Suppressor macrophage (primary cell): ENCODE data around the gene ZC3H13.

Experiments
- DNase-seq, 4 experiments: peaks; one replicate each; pipeline ENCODE4 v3.0.0-alpha.2; 2020 to 2022
- total RNA-seq, 17 experiments: gene quantifications; one replicate each; lab custom pipeline; 2026; ENCODE audit warnings: mixed read lengths in 6 of 17, inconsistent platforms in 3 of 17; lab: John Stamatoyannopoulos, UW

The ZC3H13 gene, protein sequence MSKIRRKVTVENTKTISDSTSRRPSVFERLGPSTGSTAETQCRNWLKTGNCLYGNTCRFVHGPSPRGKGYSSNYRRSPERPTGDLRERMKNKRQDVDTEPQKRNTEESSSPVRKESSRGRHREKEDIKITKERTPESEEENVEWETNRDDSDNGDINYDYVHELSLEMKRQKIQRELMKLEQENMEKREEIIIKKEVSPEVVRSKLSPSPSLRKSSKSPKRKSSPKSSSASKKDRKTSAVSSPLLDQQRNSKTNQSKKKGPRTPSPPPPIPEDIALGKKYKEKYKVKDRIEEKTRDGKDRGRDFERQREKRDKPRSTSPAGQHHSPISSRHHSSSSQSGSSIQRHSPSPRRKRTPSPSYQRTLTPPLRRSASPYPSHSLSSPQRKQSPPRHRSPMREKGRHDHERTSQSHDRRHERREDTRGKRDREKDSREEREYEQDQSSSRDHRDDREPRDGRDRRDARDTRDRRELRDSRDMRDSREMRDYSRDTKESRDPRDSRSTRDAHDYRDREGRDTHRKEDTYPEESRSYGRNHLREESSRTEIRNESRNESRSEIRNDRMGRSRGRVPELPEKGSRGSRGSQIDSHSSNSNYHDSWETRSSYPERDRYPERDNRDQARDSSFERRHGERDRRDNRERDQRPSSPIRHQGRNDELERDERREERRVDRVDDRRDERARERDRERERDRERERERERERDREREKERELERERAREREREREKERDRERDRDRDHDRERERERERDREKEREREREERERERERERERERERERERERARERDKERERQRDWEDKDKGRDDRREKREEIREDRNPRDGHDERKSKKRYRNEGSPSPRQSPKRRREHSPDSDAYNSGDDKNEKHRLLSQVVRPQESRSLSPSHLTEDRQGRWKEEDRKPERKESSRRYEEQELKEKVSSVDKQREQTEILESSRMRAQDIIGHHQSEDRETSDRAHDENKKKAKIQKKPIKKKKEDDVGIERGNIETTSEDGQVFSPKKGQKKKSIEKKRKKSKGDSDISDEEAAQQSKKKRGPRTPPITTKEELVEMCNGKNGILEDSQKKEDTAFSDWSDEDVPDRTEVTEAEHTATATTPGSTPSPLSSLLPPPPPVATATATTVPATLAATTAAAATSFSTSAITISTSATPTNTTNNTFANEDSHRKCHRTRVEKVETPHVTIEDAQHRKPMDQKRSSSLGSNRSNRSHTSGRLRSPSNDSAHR (N-terminal part only)
- total RNA-seq = 18.1 to 109 (median 67.8) reads per million in 17 experiments

- peak; percentile 95 to 98 (median 96) for DNase-seq
These were observed at the start of gene ZC3H13 for GRCh38 chr13:46052319-46053161. ZC3H13 (minus strand) TSS chr13:46052746; CDS start chr13:46045507, 7,239 bp downstream.

- DNase-seq = no peak
These were observed 49.7 kb upstream of the ZC3H13 start for GRCh38 chr13:46102255-46102605.

DNA sequence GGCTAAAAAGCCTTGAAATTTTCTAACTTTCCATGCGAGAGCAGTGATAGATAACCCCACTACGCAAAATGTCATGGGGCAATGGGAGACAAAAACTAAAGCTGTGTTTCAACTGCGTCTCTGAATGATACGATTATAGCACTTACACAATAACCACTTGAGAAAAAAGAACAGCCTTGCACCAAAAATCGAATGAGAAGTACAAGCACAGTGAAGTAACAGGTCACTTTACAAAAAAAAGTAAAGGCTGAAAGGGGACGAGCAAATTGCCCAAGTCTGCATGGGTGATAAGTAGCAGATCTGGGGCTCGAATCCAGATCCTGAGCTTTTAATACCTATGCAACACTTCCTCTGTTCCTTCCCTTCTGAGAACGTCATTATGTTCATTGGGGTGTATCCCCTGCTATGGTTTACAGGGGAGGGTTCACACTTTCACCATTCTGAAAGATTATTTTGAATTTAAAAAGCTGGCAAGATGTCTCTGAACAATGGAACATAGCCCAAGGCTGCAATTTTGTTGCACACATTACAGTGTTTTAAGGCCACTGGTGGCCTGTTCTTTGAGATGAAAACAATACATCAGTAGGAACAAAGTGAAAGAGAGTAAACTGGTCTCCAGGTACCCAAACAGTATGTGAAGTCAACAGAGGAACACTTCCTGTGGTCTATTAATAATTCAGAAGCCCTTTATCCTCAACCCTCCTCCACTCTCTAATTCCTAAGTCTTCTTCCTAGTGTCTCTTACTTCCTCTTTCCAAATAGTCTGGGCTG is 49.1 kb upstream of the ZC3H13 start:
- peak; percentile 30 to 73 (median 62) for DNase-seq

- DNase-seq = no peak
These were observed 48.5 kb upstream of the ZC3H13 start for GRCh38 chr13:46101002-46101401.

DNA sequence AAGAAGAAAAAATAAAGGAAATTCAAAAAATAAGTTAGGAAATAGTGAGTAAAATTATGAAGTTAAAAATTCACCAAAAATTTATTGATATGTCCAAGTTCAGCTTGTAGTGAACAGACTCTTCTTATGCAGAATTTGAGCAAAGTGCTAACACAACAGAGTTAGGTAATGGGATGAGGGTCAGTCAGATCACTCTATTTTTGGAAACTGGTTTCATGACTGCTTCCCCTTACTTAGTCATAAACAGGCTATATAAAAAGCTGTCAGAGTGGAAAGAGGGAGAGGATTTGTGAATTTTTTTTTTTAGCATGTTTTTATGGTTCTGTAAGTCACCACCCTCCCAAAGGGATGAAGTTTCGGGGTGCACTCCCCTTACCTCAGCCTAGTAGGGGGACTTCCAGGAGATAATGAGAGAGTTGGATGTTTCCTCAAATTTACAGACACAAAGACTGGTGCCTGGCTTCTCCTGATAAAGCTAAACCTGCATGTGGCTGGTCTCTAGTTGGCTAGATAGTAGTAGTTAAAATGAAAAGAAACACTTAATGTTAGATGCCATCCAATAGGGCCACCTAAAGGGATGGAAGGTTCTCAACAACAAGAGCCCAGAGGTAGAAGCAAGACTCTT is 47.8 kb upstream of the ZC3H13 start:
- DNase-seq = peak; percentile 53 to 84 (median 72)

DNA sequence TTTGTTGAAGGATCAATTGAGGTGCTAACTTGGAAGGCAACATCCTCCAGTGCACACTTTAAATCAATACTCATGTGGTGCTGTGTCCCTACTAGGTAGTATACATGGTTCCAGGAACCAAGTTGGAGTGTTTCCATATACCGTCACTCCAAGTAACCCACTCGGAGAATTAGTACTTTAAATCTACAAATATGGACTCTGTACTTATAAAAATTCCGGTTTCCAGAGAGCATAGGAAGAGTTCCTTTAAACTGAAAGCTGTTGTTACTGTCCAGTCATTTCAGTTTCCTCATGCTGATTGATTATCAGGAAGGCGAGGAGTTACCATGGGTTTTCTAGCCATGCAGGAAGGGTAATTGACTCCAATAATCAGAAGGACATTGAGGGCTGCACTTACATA is 45.1 kb upstream of the ZC3H13 start:
- DNase-seq = no peak

- no peak for DNase-seq
These were observed 44.5 kb upstream of the ZC3H13 start for GRCh38 chr13:46097015-46097414.

GRCh38 chr13:46094478-46094877 is 41.9 kb upstream of the ZC3H13 start:
- DNase-seq = no peak

DNA sequence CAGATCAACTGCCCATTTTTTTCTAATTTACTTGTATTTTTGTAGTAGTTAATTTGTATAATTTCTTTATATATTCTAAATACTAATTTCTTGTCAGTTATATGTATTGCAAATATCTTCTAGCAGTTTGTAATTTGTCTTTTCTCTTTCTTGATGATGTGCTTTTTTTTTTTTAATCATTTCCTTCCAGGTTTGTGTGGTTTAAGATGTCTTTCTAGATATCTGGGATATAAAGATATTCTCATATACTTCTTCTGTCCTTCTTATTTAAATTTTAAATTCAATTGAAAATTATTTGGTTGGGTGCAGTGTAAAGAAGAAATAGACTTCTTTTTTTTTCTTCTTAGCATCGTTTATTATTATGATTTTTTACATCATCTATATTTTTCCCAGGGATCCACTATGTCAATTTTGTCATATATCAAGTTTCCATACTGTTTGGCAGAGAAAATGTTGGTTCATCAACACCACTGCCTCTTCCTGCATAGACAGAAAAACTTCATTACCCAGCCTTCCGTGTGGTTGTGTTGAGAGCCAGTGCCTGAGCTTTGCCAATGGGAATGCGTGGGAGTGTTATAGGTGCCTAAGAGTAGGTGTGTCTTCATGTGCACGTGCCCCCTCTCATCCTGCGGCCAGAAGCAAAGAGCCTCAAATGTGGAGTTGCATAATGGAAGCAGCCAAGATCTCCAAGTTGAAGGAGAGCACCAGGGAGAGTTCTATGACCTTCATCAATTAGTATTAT is 36.4 kb upstream of the ZC3H13 start:
- DNase-seq = no peak

- peak; percentile 23 to 76 (median 52) for DNase-seq
These were observed 34.9 kb upstream of the ZC3H13 start for GRCh38 chr13:46087481-46087880.

DNA sequence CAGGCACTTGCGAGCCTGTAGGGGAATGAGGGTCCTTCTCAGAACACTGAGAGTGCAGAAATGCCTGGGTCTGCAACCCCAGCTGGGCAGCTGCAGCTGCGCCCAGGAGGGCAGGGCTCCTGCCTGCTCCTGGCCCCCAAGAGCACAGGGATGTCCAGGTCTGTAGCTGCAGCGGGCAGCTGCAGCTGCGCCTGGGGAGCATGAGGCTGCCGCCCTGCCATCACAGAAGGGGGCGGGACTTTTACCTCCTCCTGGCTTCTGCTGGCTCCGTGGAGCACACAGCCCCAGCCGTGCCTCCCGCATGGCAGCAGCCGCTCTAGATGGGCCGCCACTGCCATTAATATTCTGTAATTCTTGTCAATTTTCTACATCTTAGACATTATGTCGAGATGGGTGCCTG is 34.4 kb upstream of the ZC3H13 start:
- DNase-seq = no peak

DNA sequence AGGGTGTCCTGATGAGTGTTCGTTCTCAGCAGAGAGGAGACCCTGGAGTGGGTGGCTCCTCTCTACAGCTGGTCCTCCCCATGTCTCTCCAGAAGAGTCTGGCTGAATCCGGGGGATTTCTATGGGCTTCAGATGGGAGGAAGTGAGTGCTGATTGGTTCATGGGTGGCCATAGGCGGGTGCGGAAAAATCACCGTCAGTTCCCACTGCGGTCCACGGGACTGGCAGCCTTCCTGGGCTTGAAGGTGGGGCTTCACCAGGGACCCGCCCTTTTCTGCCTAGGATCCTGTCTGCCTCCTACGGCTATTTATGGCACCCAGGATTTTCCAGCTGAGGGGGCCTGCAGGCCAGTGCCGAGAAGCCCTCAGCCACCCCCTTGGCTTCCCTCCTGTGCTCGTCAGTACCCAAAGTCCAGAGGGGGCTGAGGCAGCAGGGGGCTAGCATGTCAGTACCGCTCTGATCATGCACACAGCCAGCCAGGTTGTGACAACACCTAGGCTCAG is 33.9 kb upstream of the ZC3H13 start:
- no peak for DNase-seq

DNA sequence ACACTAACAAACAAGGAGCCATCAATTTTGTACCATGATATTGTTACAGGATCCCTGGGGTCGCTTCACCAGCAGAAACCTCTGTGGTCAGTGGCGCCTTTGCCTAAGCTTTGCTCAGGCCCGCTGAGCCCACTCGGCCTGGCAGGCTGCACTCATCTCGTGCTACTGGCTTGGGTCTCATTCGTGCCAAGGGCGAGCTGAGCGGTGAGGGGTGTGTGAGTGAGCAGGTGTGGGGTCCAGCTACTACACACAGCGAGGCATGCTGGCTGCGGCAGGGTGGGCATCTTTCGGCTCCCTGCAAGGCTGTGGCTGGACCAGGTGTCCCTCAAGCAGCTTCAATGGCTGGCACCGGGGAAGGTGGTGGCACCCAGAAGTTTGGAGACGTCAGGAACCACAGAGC is 33.2 kb upstream of the ZC3H13 start:
- DNase-seq = no peak

DNA sequence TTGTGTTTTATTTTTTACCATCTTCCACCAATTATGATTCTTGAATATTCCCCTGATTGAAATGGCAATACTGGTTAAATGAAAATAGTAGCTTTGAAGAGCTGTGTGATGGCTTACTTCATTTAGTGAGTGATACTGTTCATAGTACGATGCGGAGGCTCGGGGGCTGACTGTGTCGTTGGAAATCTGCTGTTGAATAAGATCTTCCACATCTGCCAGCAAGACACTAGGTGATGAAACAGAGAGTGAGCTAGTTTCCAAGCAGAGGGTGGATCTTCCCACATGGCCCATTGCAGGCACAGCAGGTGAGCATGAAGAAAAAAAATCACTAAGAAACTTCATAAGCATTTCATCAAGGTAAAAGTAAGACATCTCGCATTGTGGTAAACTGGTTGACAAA is 29.8 kb upstream of the ZC3H13 start:
- no peak for DNase-seq

- DNase-seq = no peak
These were observed 27.2 kb upstream of the ZC3H13 start for GRCh38 chr13:46079770-46080169.

DNA sequence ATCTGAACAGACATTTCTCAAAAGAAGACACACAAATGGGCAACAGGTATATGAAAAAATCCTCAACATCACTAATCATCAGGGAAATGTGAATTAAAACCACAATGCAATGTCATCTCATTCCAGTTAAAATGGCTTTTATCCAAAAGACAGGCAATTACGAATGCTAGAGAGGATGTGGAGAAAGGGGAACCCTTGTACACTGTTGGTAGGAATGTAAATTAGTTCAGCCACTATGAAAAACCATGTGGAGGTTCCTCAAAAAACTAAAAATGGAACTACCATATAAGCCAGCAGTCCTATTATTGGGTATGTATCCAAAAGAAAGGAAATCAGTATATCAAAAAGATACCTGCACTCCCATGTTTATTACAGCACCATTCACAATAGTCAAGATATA is 24.7 kb upstream of the ZC3H13 start:
- peak; percentile 24 to 76 (median 58) for DNase-seq

GRCh38 chr13:46076827-46077226 is 24.3 kb upstream of the ZC3H13 start:
- no peak for DNase-seq

DNA sequence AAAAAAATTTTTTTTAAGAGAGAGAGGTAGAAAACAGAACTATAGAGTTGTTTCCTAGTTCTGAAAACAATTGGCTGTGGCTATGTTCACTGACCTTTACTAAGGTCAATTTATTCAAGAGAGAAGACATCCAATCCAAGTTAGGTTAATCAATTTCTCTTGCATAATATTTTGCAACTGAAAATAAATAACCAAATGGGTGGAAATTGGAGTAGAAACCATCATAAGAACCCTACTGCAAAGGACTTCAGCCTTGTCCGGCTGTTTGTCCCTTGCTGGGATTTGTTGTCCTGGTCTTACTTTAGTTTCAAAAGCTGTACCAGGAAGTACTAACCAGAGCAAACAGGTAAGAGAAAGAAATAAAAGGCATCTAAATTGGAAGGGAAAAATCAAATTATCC is 23.3 kb upstream of the ZC3H13 start:
- DNase-seq = no peak

- DNase-seq = peak in 1 of 4 experiments; percentile 9
These were observed 19.2 kb upstream of the ZC3H13 start for GRCh38 chr13:46071590-46072249.
